RPMI8226 (cell line): ENCODE measurements around the gene P2RX6.
A peak's percentile ranks its signal among the peaks of the same experiment; 100 is the strongest.
"Not testable (repeated sequence)": the region's sequence is repeated elsewhere in the genome, so short reads cannot be mapped to it uniquely, and the experiment has no call there.

ENCODE experiments used
- DNase-seq: peaks from one replicate; pipeline ENCODE4 v3.0.0-alpha.2; 2015

P2RX6 gene

GRCh38 chr22:20995329-20996030, 19.5 kb upstream of the P2RX6 start:
- no peak for DNase-seq

- no peak for DNase-seq
Measured at GRCh38 chr22:20996031-20996410, 18.9 kb upstream of the P2RX6 start.

GRCh38 chr22:20996598-20997535, 18.1 kb upstream of the P2RX6 start:
- no peak for DNase-seq

- no peak for DNase-seq
Measured at GRCh38 chr22:20997536-20998257, 17.3 kb upstream of the P2RX6 start.

GRCh38 chr22:20998411-20999336, 16.3 kb upstream of the P2RX6 start:
- no peak for DNase-seq

GRCh38 chr22:20999350-21000206, 15.4 kb upstream of the P2RX6 start:
- no peak for DNase-seq

GRCh38 chr22:21000207-21000986, 14.6 kb upstream of the P2RX6 start:
- no peak for DNase-seq

GRCh38 chr22:21000987-21001600, 13.9 kb upstream of the P2RX6 start:
- DNase-seq: no peak

GRCh38 chr22:21001601-21002325, 13.2 kb upstream of the P2RX6 start, which contains the start of gene THAP7:
TSS of gene THAP7 (minus strand) at chr22:21002118. CDS start at chr22:21001911, 207 bp downstream.
- DNase-seq: peak; percentile 88

GRCh38 chr22:21003782-21004181, 11.2 kb upstream of the P2RX6 start:
- DNase-seq: no peak

- not testable (repeated sequence) for DNase-seq
Measured at GRCh38 chr22:21009208-21009607, 5.8 kb upstream of the P2RX6 start.

GRCh38 chr22:21009638-21010425, 5.1 kb upstream of the P2RX6 start:
- DNase-seq: peak; percentile 62

- no peak for DNase-seq
Measured at GRCh38 chr22:21010426-21011113, 4.4 kb upstream of the P2RX6 start.

- DNase-seq: no peak
Measured at GRCh38 chr22:21012446-21013407, 2.2 kb upstream of the P2RX6 start.

GRCh38 chr22:21013657-21014201, 1.2 kb upstream of the P2RX6 start:
- DNase-seq: no peak

- peak; percentile 77 for DNase-seq
Measured at GRCh38 chr22:21014202-21014725, 701 bp upstream of the P2RX6 start.
